ENCODE measurements around the gene CUEDC2.

Gene CUEDC2

DNA sequence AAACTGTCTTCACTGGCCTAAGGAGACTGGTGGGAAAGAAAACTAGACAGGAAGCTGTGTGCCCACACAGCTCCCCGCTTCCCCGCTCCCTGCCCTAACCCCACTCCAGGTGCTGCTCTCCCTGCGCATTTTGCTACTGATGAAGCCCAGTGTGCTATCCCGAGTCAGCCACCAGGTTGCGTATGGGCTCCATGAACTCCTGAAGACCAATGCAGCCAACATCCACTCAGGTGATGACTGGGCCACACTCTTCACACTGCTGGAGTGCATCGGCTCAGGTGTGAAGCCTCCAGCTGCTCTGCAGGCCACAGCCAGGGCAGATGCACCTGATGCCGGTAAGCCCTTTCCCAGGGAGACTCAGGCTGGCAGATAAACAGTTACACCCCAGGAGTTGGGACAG lies 57.1 kb downstream of the CUEDC2 start:
- in situ Hi-C loops (cut with MboI; ENCODE audit: low sequenced_read_pairs), result no loop called here

All from hTERT RPE-1 (cell line).